VCaP (cell line): ENCODE results near the gene TNS4.

Source experiments
- H3K27ac ChIP-seq: fragments of 450-650 bp; 2 replicates; pipeline ENCODE4 v1.5.1; 2017
- TF ChIP-seq, protein P1 (sequence below): fragments of 450-650 bp; conservative IDR thresholded peaks from 2 replicates; pipeline ENCODE4 v1.5.1; 2017; ENCODE audit warnings: mild to moderate bottlenecking, moderate library complexity

Gene TNS4

DNA sequence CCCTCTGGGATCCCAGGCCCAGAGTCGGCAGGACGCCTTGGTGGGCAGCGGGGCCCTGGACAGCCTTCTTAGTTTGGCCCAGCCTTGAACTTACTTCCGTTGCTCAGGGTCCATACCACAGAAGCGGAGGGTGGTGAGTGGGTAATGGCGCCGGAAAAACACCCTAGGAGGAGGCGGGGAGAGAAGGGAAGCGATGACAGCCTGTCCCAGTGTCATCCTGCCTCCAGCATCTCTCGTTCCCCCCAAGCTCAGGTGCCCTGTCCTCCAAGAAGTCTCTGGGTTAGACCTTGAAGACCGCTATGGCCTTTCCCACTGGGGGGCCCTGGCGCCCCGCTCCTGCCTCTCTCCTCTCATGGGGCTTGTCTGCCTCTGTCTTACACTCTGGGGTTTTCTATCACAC is 22.9 kb downstream of the TNS4 start:
- TF ChIP-seq, protein P1, sequence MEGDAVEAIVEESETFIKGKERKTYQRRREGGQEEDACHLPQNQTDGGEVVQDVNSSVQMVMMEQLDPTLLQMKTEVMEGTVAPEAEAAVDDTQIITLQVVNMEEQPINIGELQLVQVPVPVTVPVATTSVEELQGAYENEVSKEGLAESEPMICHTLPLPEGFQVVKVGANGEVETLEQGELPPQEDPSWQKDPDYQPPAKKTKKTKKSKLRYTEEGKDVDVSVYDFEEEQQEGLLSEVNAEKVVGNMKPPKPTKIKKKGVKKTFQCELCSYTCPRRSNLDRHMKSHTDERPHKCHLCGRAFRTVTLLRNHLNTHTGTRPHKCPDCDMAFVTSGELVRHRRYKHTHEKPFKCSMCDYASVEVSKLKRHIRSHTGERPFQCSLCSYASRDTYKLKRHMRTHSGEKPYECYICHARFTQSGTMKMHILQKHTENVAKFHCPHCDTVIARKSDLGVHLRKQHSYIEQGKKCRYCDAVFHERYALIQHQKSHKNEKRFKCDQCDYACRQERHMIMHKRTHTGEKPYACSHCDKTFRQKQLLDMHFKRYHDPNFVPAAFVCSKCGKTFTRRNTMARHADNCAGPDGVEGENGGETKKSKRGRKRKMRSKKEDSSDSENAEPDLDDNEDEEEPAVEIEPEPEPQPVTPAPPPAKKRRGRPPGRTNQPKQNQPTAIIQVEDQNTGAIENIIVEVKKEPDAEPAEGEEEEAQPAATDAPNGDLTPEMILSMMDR, result no peak
- no peak overlapping the region for H3K27ac ChIP-seq

DNA sequence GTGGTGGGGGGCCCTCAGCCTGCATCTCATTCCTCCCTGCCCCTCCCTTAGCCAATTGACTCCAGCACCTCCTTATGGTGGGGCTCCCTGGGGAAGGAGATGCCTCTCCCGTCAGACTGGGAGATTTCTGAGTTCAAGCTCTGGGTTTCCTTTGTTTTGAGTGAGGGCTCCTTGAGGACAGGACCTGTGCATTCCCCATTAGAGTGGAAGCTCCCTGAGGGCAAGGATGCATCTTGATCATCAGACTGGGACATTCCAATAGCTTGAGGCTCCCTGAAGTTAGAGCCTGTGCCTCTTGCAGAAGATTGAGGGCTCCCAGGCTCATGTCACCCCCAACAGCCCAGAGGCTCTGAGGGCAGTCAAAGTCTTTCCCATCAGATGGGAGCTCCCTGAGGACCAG is 23.6 kb downstream of the TNS4 start:
- H3K27ac ChIP-seq, result no peak overlapping the region
- TF ChIP-seq, protein P1, result no peak

DNA sequence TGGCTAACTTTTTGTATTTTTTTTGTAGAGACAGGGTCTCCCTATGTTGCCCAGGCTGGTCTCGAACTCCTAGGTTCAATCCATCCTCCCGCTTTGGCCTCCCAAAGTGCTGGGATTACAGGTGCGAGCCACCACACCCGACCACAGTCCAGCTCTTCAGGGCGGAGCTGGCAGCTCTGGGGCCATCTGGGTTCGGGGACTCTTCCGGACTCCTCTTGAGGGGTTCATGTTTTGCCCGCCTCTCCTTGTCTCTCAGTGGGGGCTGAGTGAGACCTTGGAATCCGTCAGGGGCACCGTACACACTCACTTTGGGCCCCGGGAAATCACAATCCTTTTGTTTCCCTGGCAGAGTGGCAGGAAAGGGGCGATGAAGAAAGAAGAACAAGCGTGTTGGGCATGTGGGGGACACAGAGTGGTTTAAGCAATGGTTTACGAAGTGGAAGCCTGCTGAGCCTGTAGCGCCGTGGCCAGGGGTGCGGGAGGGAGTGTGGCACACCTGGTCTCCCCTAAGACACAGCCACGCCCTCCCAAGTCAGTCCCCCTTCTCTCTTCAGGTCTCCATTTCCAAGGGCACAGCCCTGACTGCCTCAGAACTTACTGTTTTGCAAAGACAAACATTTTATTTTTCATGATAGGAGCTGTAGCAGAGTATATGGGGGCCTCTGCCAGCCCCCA is 26.1 kb downstream of the TNS4 start:
- no peak overlapping the region for H3K27ac ChIP-seq
- TF ChIP-seq, protein P1, result no peak

DNA sequence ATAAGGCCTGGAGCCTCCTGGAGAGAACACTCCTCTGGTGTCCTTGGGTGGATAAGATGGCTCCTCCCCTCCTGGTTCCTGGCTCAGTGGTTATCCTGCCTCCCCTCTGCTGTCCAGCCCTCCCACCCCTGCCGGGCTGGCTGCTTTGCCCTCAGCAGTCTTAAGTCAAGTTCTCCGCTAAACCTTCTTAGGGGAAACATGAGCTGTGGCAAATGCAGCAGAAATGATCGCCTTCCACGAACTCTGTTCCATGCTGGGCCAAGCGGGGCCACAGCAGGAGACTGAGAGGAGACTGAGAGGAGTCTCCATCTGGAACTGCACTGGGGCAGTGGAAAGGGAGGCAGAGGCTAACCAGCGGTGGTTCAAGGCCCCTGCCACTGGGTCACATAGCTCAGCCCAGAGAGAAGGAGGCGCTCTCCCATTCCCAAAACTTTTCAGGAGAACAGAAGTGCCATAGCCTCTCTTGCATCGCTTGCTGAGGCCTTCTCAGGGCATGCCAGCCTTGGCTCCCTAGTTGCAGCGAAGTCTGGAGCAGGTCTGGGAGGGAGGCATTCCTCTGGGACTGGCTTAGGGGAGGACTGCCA is 26.9 kb downstream of the TNS4 start:
- TF ChIP-seq, protein P1, result no peak
- no peak overlapping the region for H3K27ac ChIP-seq

DNA sequence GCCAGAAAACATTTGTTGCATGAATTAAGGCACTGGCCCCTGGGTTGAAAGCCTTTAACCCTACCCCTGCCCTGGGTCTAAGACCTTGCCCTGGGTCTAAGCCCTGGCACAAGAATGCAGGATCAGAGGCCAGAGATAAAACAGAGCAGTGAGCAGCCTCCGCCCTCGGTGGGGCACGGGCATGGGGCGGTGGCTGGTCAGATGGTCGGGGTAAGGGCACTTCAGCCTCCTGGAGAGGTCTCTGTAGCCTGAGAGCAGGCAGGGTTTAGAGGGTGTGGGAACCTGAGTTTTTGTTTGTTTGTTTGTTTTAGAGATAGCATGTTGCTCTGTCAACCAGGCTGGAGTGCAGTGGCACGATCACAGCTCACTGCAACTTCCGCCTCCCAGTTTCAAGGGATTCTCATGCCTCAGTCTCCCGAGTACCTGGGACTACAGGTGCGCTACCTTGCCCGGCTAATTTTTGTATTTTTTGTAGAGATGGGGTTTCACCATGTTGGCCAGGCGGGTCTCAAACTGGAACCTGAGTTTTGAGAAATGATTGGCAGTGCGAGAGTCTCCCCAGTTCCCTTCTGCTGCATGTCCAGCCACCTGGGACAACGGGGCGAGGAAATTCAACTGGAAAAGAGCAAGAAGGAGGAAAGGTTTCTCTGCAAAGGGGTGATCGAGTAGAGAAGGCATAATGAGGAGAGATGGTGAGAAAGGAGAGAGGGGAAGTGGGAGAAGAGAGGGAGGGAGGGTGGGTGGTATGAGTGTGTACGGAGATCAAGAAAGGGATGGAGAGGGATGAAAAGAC is 27.7 kb downstream of the TNS4 start:
- TF ChIP-seq, protein P1, result no peak
- H3K27ac ChIP-seq, result no peak overlapping the region

DNA sequence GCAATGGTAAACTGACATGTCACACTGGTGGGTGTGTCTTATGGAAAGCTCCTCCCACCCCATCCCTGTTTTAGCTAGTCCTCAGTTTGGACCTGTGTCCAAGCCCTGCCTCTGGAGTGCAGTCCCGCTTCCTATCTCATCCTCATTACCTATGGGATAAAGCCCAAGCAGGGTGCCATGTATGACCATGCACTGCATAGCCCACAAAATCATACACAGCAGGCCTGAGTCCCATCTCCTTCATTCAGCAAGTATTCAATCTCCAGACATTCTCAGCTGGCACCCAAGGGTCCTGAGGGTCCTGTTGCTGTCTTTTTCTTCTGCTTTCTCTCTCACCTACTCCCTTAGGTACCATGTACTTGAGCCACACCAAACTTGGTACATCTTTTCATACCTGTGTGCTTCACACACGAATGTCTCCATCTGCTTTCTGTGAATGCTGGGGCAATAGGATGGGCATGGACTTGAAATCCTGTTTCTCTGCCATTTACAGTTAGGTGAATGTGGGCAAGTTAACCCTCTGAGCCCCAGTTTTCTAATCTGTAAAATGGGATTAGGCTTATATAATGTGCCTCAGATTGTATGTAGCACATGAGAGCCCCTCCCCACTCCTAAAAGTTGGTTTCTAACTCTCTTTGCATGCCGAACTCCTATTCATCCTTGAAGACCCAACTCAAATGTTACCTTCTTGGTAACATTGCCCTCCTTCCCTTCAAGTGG is 28.5 kb downstream of the TNS4 start:
- no peak overlapping the region for H3K27ac ChIP-seq
- TF ChIP-seq, protein P1, result no peak
